Neuronal stem cell (in vitro differentiated cells): ENCODE data around the gene PCDHA10.
A peak's percentile ranks its signal among the peaks of the same experiment; 100 is the strongest.

ENCODE experiments used
- DNase-seq: peaks from one replicate; pipeline ENCODE4 v3.0.0-alpha.2; 2013; ENCODE audit warnings: low spot score
- H2AFZ ChIP-seq: one replicate; pipeline ENCODE4 v1.6.1; 2013; ENCODE audit warnings: mild to moderate bottlenecking, low read length, inconsistent platforms
- H2AK5ac ChIP-seq: 2 replicates; pipeline ENCODE4 v1.6.1; 2013; ENCODE audit warnings: low read depth, mild to moderate bottlenecking, inconsistent platforms, low read length, moderate library complexity, mixed read lengths
- H2BK120ac ChIP-seq: 2 replicates; pipeline ENCODE4 v1.6.1; 2013; ENCODE audit warnings: low read depth, mild to moderate bottlenecking, inconsistent platforms, low read length, moderate library complexity, mixed read lengths
- H2BK12ac ChIP-seq: one replicate; pipeline ENCODE4 v1.6.1; 2013; ENCODE audit warnings: low read length, inconsistent platforms
- H2BK15ac ChIP-seq: 2 replicates; pipeline ENCODE4 v1.6.1; 2013; ENCODE audit warnings: mild to moderate bottlenecking, low read length, inconsistent platforms, mixed read lengths
- H2BK5ac ChIP-seq: one replicate; pipeline ENCODE4 v1.6.1; 2013; ENCODE audit warnings: inconsistent platforms, mild to moderate bottlenecking, low read length, moderate library complexity
- H3K14ac ChIP-seq: one replicate; pipeline ENCODE4 v1.6.1; 2013; ENCODE audit warnings: low read length, inconsistent platforms
- H3K18ac ChIP-seq: 2 replicates; pipeline ENCODE4 v1.6.1; 2013; ENCODE audit warnings: low read length, inconsistent platforms
- H3K23ac ChIP-seq: 2 replicates; pipeline ENCODE4 v1.6.1; 2013; ENCODE audit warnings: low read depth, mild to moderate bottlenecking, mixed read lengths, low read length, inconsistent platforms; ENCODE audit not compliant: poor library complexity
- H3K27ac ChIP-seq: replicated peaks from 3 replicates; pipeline ENCODE4 v1.5.1; 2013; ENCODE audit warnings: low read length, inconsistent platforms
- H3K27me3 ChIP-seq, 3 experiments: 2 replicates each; pipeline ENCODE4 v1.6.1; 2013; ENCODE audit warnings: low read length in 3 of 3, mild to moderate bottlenecking in 2 of 3, inconsistent platforms in 1 of 3, low read depth in 1 of 3, mixed read lengths in 1 of 3, moderate library complexity in 1 of 3; ENCODE audit not compliant: control insufficient read depth in 3 of 3, insufficient read depth in 3 of 3
- H3K36me3 ChIP-seq, 2 donors: replicated peaks in 1 of 2; 2 replicates each; pipeline ENCODE4 v1.6.1; 2013; ENCODE audit warnings: low read length in 2 of 2; ENCODE audit not compliant: control insufficient read depth in 2 of 2, insufficient read depth in 2 of 2
- H3K4ac ChIP-seq: 2 replicates; pipeline ENCODE4 v1.6.1; 2013; ENCODE audit warnings: inconsistent platforms, mild to moderate bottlenecking, low read length, moderate library complexity
- H3K4me1 ChIP-seq, 2 donors: 1 replicate in 1 of 2; 2 replicates in 1 of 2; pipeline ENCODE4 v1.6.1; 2013; ENCODE audit warnings: low read length in 2 of 2, low read depth in 1 of 2; ENCODE audit not compliant: control insufficient read depth in 2 of 2, insufficient read depth in 1 of 2
- H3K4me2 ChIP-seq: one replicate; pipeline ENCODE4 v1.6.1; 2013; ENCODE audit warnings: mild to moderate bottlenecking, low read length, inconsistent platforms; ENCODE audit not compliant: insufficient read depth, poor library complexity, severe bottlenecking
- H3K4me3 ChIP-seq, 2 donors: 2 replicates each; pipeline ENCODE4 v1.5.1; 2013; ENCODE audit warnings: low read length in 2 of 2, mild to moderate bottlenecking in 2 of 2, inconsistent platforms in 1 of 2, moderate library complexity in 1 of 2
- H3K79me1 ChIP-seq: one replicate; pipeline ENCODE4 v1.6.1; 2013; ENCODE audit warnings: low read depth, mild to moderate bottlenecking, inconsistent platforms, low read length, moderate library complexity
- H3K9ac ChIP-seq: one replicate; pipeline ENCODE4 v1.6.1; 2013; ENCODE audit warnings: mild to moderate bottlenecking, low read depth, low read length, inconsistent platforms; ENCODE audit not compliant: poor library complexity
- H3K9me3 ChIP-seq, 2 donors: replicated peaks in 1 of 2; 2 replicates each; pipeline versions ENCODE3 to v1.6.1; 2013; ENCODE audit warnings: low read length in 2 of 2, mild to moderate bottlenecking in 2 of 2, inconsistent platforms in 1 of 2, low read depth in 1 of 2, mixed read lengths in 1 of 2, moderate library complexity in 1 of 2; ENCODE audit not compliant: control insufficient read depth in 2 of 2, insufficient read depth in 1 of 2
- H4K8ac ChIP-seq: one replicate; pipeline ENCODE4 v1.6.1; 2013; ENCODE audit warnings: low read depth, mild to moderate bottlenecking, inconsistent platforms, low read length, moderate library complexity
- H4K91ac ChIP-seq: one replicate; pipeline ENCODE4 v1.6.1; 2013; ENCODE audit warnings: low read length, low read depth, mild to moderate bottlenecking, inconsistent platforms; ENCODE audit not compliant: poor library complexity
- WGBS, 2 donors: extraction: QIAGEN DNeasy Blood & Tissue Kit; methylation state at CpG; one replicate each; pipeline ENCODE4 v1.1.7; 2013; ENCODE audit warnings: missing lambda C conversion rate in 2 of 2, mixed read lengths in 1 of 2; ENCODE audit not compliant: insufficient read length in 2 of 2, insufficient replicate concordance in 1 of 2; ENCODE audit errors: extremely low coverage in 2 of 2; 5-methylcytosine and 5-hydroxymethylcytosine counted together

The PCDHA10 gene

DNA sequence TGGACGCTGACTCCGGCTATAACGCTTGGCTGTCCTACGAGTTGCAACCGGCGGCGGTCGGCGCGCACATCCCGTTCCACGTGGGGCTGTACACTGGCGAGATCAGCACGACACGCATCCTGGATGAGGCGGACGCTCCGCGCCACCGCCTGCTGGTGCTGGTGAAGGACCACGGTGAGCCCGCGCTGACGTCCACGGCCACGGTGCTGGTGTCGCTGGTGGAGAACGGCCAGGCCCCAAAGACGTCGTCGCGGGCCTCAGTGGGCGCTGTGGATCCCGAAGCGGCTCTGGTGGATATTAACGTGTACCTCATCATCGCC is 21.5 kb downstream of the PCDHA10 start:
- Histone ChIP-seq H3K36me3 (peaks cover 13 to 22% of the 10 kb centered on the region in 2 donors), H3K4me1 (no peaks in the 10 kb centered on the region), H4K8ac (peak overlapping the region; percentile 82), H3K79me1 (peaks cover 12% of the 10 kb centered on the region), H3K27ac (no peak overlapping the region), H4K91ac (no peak overlapping the region), H3K4me2 (no peak overlapping the region), H2AFZ (no peak overlapping the region), H3K4ac (no peak overlapping the region), H2BK5ac (no peak overlapping the region), H3K9me3 (peaks cover 8 to 25% of the 10 kb centered on the region in 2 donors), H2BK15ac (peak overlapping the region; percentile 26), H3K4me3 (no peak overlapping the region), H3K18ac (peak overlapping the region; percentile 17), H2AK5ac (no peak overlapping the region), H3K14ac (peak overlapping the region; percentile 38), H2BK12ac (no peak overlapping the region), H3K27me3 (no peaks in the 10 kb centered on the region), H2BK120ac (no peak overlapping the region), H3K23ac (peak overlapping the region; percentile 91), H3K9ac (no peak overlapping the region)
- no peak for DNase-seq
- no CpG with 5 or more reads among the region's 37 CpGs for WGBS, 2 donors

DNA sequence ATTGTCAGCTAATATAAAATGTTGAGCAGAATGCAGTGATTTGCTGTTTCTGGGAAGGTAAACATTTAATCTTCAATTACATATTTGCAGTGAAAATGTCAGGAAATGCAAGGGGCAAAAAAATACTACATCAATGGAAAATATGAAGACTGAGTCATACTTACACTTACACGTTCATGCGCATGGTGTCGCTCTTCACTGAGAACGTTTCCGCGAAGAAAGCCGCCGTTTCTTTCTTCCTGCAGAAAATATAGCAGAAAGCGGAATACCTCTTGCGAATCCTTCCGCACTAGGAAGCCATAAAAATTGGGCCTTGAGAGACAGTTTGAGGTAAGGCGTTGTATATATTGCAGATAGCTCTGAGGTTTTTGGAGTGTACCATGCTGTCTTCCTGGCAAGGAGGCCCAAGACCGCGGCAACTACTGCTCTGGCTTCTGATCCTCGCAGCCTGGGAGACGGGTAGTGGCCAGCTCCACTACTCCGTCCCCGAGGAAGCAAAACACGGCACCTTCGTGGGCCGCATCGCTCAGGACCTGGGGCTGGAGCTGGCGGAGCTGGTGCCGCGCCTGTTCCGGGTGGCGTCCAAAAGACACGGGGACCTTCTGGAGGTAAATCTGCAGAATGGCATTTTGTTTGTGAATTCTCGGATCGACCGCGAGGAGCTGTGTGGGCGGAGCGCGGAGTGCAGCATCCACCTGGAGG is 26.3 kb downstream of the PCDHA10 start, which contains the start of gene PCDHA13:
Gene PCDHA13 (plus strand): TSS at position 236 of the 702 bp plus-strand sequence. CDS start 145 bp downstream, at position 381.
- Histone ChIP-seq H3K4me3 (peak within 1 kb of the TSS in 1 of 2 donors; percentile 39), H3K4ac (no peak within 1 kb of the TSS), H3K9ac (no peak within 1 kb of the TSS), H3K23ac (no peak within 1 kb of the TSS), H3K36me3 (peaks cover 17 to 24% of the 10 kb centered on the region in 2 donors), H2BK120ac (no peak within 1 kb of the TSS), H4K91ac (no peak within 1 kb of the TSS), H3K9me3 (peaks cover 12 to 37% of the 10 kb centered on the region in 2 donors), H2AFZ (no peak within 1 kb of the TSS), H3K27me3 (no peaks in the 10 kb centered on the region), H4K8ac (no peak within 1 kb of the TSS), H2BK12ac (no peak within 1 kb of the TSS), H3K4me1 (no peaks in the 10 kb centered on the region), H2BK5ac (no peak within 1 kb of the TSS), H3K79me1 (peaks cover 10% of the 10 kb centered on the region), H2BK15ac (no peak within 1 kb of the TSS), H2AK5ac (no peak within 1 kb of the TSS), H3K27ac (no peak within 1 kb of the TSS), H3K18ac (no peak within 1 kb of the TSS), H3K14ac (no peak within 1 kb of the TSS), H3K4me2 (no peak within 1 kb of the TSS)
- no peak for DNase-seq
- no CpG with 5 or more reads among the region's 35 CpGs for WGBS, 2 donors

DNA sequence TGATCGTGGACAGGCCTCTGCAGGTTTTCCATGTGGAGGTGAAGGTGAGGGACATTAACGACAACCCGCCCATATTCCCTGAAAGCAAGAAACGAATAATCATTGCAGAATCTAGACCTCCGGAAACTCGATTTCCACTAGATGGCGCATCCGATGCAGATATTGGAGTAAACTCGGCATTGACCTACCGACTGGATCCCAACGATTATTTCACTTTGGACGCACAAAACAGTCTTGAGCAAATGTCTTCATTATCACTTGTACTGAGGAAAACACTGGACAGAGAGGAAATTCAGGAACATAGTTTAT is 26.8 kb downstream of the PCDHA10 start:
- H3K4me1 ChIP-seq: no peaks in the 10 kb centered on the region
- H2AK5ac ChIP-seq: no peak overlapping the region
- no CpG with 5 or more reads among the region's 12 CpGs for WGBS, 2 donors
- no peak overlapping the region for H3K27ac ChIP-seq
- no peak overlapping the region for H2BK5ac ChIP-seq
- H3K14ac ChIP-seq: no peak overlapping the region
- H2BK12ac ChIP-seq: no peak overlapping the region
- DNase-seq: no peak
- H2BK120ac ChIP-seq: no peak overlapping the region
- peaks cover 5% of the 10 kb centered on the region for H3K79me1 ChIP-seq
- no peaks in the 10 kb centered on the region for H3K27me3 ChIP-seq
- H3K9me3 ChIP-seq: peaks cover 10 to 32% of the 10 kb centered on the region in 2 donors
- peaks cover 12 to 19% of the 10 kb centered on the region in 2 donors for H3K36me3 ChIP-seq
- no peak overlapping the region for H3K18ac ChIP-seq
- no peak overlapping the region for H2AFZ ChIP-seq
- no peak overlapping the region for H2BK15ac ChIP-seq
- no peak overlapping the region for H3K9ac ChIP-seq
- H3K4me2 ChIP-seq: no peak overlapping the region
- no peak overlapping the region for H4K91ac ChIP-seq
- no peak overlapping the region for H4K8ac ChIP-seq
- no peak overlapping the region for H3K4me3 ChIP-seq
- H3K4ac ChIP-seq: no peak overlapping the region
- no peak overlapping the region for H3K23ac ChIP-seq

DNA sequence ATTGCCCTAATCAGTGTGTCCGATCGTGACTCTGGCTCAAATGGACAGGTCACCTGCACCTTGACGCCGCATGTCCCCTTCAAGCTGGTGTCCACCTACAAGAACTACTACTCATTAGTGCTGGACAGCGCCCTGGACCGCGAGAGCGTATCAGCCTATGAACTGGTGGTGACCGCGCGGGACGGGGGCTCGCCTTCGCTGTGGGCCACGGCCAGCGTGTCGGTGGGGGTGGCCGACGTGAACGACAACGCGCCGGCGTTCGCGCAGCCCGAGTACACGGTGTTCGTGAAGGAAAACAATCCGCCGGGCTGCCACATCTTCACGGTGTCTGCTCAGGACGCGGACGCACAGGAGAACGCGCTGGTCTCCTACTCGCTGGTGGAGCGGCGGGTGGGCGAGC is 27.7 kb downstream of the PCDHA10 start:
- no peak overlapping the region for H2BK5ac ChIP-seq
- no peak overlapping the region for H3K27ac ChIP-seq
- no peaks in the 10 kb centered on the region for H3K27me3 ChIP-seq
- no peaks in the 10 kb centered on the region for H3K4me1 ChIP-seq
- no peak overlapping the region for H4K8ac ChIP-seq
- H3K4me2 ChIP-seq: no peak overlapping the region
- DNase-seq: no peak
- no peak overlapping the region for H3K9ac ChIP-seq
- H2AFZ ChIP-seq: no peak overlapping the region
- no peak overlapping the region for H2BK15ac ChIP-seq
- H4K91ac ChIP-seq: no peak overlapping the region
- peak overlapping the region; percentile 17 for H3K23ac ChIP-seq
- peaks cover 10 to 24% of the 10 kb centered on the region in 2 donors for H3K9me3 ChIP-seq
- no peak overlapping the region for H2BK12ac ChIP-seq
- H3K4me3 ChIP-seq: peak overlapping the region in 1 of 2 donors; percentile 49
- H2BK120ac ChIP-seq: no peak overlapping the region
- H3K79me1 ChIP-seq: peaks cover 4% of the 10 kb centered on the region
- peaks cover 12 to 16% of the 10 kb centered on the region in 2 donors for H3K36me3 ChIP-seq
- WGBS, 2 donors: no CpG with 5 or more reads among the region's 41 CpGs
- H3K4ac ChIP-seq: no peak overlapping the region
- no peak overlapping the region for H3K18ac ChIP-seq
- H2AK5ac ChIP-seq: no peak overlapping the region
- H3K14ac ChIP-seq: no peak overlapping the region
